Cardiac muscle cell (in vitro differentiated cells and primary cell): Measurements from ENCODE around the gene POLQ. TPM values are rescaled to one million over a fixed set of nuclear protein-coding genes. Genes with fewer than 3 reads are reported as not detected.
"Not testable (repeated sequence)": the region's sequence is repeated elsewhere in the genome, so short reads cannot be mapped to it uniquely, and the experiment has no call there.

ENCODE experiments used
- DNase-seq, 2 donors: peaks; one replicate each; pipeline versions ENCODE4 v3.0.0 to v3.0.0-alpha.2; 2010 to 2017; ENCODE audit warnings: low read depth in 1 of 2, low spot score in 1 of 2
- H3K27ac ChIP-seq: fragments of 200-600 bp; sonication (generic); 2 replicates; pipeline ENCODE4 v1.5.1; 2016
- H3K27me3 ChIP-seq: fragments of 200-600 bp; sonication (generic); 2 replicates; pipeline ENCODE4 v1.6.0; 2016; ENCODE audit warnings: control low read depth
- H3K36me3 ChIP-seq: fragments of 200-600 bp; sonication (generic); 2 replicates; pipeline ENCODE4 v1.5.1; 2016; ENCODE audit warnings: control low read depth
- H3K4me1 ChIP-seq: fragments of 200-600 bp; sonication (generic); 2 replicates; pipeline ENCODE4 v1.8.1; 2017; ENCODE audit warnings: low read depth, mild to moderate bottlenecking, mixed run types
- H3K4me3 ChIP-seq: fragments of 200-600 bp; sonication (generic); 2 replicates; pipeline ENCODE4 v1.5.1; 2016; ENCODE audit warnings: mild to moderate bottlenecking
- H3K9me3 ChIP-seq: fragments of 200-600 bp; sonication (generic); 2 replicates; pipeline ENCODE4 v1.5.1; 2017; ENCODE audit warnings: low read depth, mild to moderate bottlenecking, control low read depth
- polyA plus RNA-seq: library from polyadenylated mRNA; unstranded; fragments of >200 nt; fragmentation: Nextera tagmentation; extraction: Ambion mirVana; gene quantifications from 2 replicates; pipeline ENCODE4 v1.2.1, GENCODE V29; 2016
- total RNA-seq: library from RNA; depleted of rRNA; stranded (reverse); fragments of >200 nt; gene quantifications from 2 replicates; pipeline ENCODE4 v1.2.3, GENCODE V29; 2016
- TF ChIP-seq, protein P1 (sequence below): IDR thresholded peaks from 2 replicates; pipeline ENCODE4 v1.5.1; 2012; ENCODE audit warnings: low read depth, mild to moderate bottlenecking, low read length

POLQ gene
- total and polyA plus RNA-seq, 2 experiments from 2014 or later: 2.2 to 7.1 TPM

DNA sequence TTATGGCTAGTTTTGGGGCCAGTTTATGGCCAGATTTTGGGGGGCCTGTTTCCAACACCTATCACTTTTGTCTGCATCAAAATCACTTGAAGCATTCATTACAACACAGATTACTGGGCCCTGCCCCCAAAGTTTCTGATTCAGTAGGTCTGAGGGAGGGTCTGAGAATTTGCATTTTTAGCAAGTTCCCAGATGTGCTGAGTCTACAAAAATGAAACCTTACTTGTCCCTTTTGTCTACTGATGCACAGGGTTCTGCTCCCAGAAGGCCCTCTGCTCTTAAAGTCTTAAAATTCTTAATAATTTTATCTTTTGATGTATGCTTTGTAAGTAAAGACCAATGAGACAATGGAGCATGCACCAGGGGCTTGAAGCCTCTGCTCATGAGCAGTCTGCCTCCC, 146.0 kb downstream of the POLQ start:
- Histone ChIP-seq H3K27ac (no peak overlapping the region), H3K4me1 (no peaks in the 10 kb centered on the region), H3K27me3 (no peaks in the 10 kb centered on the region), H3K36me3 (no peaks in the 10 kb centered on the region), H3K4me3 (no peak overlapping the region), H3K9me3 (no peaks in the 10 kb centered on the region)
- no peak for DNase-seq
- TF ChIP-seq, protein P1, sequence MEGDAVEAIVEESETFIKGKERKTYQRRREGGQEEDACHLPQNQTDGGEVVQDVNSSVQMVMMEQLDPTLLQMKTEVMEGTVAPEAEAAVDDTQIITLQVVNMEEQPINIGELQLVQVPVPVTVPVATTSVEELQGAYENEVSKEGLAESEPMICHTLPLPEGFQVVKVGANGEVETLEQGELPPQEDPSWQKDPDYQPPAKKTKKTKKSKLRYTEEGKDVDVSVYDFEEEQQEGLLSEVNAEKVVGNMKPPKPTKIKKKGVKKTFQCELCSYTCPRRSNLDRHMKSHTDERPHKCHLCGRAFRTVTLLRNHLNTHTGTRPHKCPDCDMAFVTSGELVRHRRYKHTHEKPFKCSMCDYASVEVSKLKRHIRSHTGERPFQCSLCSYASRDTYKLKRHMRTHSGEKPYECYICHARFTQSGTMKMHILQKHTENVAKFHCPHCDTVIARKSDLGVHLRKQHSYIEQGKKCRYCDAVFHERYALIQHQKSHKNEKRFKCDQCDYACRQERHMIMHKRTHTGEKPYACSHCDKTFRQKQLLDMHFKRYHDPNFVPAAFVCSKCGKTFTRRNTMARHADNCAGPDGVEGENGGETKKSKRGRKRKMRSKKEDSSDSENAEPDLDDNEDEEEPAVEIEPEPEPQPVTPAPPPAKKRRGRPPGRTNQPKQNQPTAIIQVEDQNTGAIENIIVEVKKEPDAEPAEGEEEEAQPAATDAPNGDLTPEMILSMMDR: no peak

DNA sequence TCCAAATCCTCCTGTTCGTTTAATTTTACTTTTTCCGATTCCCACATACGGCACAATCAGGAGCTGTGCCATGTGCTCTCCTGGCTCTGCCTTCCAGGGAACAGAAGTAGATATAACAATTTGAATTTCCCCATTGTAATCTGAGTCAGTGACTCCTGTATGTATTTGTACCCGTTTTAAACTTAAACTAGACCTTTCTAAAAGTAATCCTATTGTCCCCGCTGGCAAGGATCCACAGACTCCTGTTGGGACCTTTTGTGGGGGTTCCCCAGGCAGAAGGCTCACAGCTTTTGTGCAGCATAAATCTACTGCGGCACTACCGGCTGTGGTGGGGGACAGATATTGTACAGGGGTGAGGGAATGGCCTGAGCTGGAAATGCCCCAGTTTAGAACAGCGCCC, 147.7 kb downstream of the POLQ start:
- H3K4me1 ChIP-seq, H3K9me3 ChIP-seq, H3K4me3 ChIP-seq, H3K36me3 ChIP-seq, H3K27ac ChIP-seq, H3K27me3 ChIP-seq, DNase-seq: not testable (repeated sequence)

DNA sequence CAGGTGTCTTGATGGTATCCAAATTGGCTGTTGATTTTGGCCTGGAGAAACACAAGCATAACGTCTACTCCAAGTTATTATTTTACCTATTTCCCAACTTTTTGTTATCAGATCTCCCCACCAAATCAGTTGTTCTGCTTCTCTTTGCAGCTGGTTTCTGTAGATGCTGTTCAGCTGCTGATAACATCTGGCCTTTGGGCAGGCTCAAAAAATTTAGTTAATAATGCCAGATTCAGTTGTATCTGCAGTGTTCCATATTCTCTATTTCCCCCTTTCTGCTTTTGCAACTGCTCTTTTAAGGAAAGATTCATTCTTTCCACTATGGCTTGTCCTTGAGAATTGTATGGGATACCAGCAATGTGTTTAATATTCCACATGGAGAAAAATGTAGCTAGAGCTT, 149.8 kb downstream of the POLQ start:
- not testable (repeated sequence) for DNase-seq, H3K4me1 ChIP-seq, H3K4me3 ChIP-seq, H3K9me3 ChIP-seq, H3K27me3 ChIP-seq, H3K27ac ChIP-seq, H3K36me3 ChIP-seq

DNA sequence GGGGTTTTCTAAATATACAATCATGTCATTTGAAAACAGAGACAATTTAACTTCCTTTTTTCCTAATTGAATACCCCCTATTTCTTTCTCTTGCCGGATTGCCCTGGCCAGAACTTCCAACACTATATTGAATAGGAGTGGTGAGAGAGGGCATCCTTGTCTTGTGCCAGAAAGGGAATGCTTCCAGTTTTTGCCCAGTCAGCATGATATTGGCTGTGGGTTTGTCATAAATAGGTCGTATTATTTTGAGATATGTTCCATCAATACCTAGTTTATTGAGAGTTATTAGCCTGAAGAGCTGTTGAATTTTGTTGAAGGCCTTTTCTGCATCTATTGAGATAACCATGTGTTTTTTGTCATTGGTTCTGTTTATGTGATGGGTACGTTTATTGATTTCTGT, 157.5 kb downstream of the POLQ start:
- H3K4me3 ChIP-seq, H3K36me3 ChIP-seq, H3K27me3 ChIP-seq, DNase-seq, H3K9me3 ChIP-seq, H3K4me1 ChIP-seq, H3K27ac ChIP-seq: not testable (repeated sequence)

Other genes starting within 250 kb of the POLQ start
- not detected in 2 replicates for gene ARGFX, start 22.0 kb upstream of the POLQ start, total RNA-seq
- gene ARGFX, start 22.0 kb upstream of the POLQ start, polyA plus RNA-seq: not detected in 2 replicates
- 7.3 and 18.0 TPM in 2 replicates for gene FBXO40, start 47.4 kb upstream of the POLQ start, total RNA-seq
- gene FBXO40, start 47.4 kb upstream of the POLQ start, polyA plus RNA-seq: 6.5 and 10.3 TPM in 2 replicates
- 0.25 and 0.57 TPM in 2 replicates for gene HCLS1, start 114.9 kb upstream of the POLQ start, total RNA-seq
- gene HCLS1, start 114.9 kb upstream of the POLQ start, polyA plus RNA-seq: 0.11 and 0.39 TPM in 2 replicates
- gene GOLGB1, start 203.8 kb upstream of the POLQ start, total RNA-seq: 23.2 and 46.1 TPM in 2 replicates
- 48.8 and 57.2 TPM in 2 replicates for gene GOLGB1, start 203.8 kb upstream of the POLQ start, polyA plus RNA-seq